Activated naive CD8-positive, alpha-beta T cell treated with anti-CD3 and anti-CD28 coated beads for 36 hours (primary cell): ENCODE results near the gene CD79A. TPM values are rescaled to one million over a fixed set of nuclear protein-coding genes. Genes with fewer than 3 reads are reported as not detected.

Experiments
- DNase-seq: peaks from one replicate; pipeline ENCODE4 v3.0.0; 2021
- H3K27ac Mint-ChIP-seq: one replicate; pipeline ENCODE4 v1.8.0; 2022; ENCODE audit warnings: mild to moderate bottlenecking, moderate library complexity, mixed read lengths
- H3K27me3 Mint-ChIP-seq: one replicate; pipeline ENCODE4 v1.8.0; 2022; ENCODE audit warnings: mild to moderate bottlenecking, mixed read lengths
- H3K36me3 Mint-ChIP-seq: one replicate; pipeline ENCODE4 v1.8.0; 2021; ENCODE audit warnings: mild to moderate bottlenecking, mixed read lengths
- H3K4me1 Mint-ChIP-seq: one replicate; pipeline ENCODE4 v1.8.0; 2021; ENCODE audit warnings: mixed read lengths
- H3K4me3 Mint-ChIP-seq: one replicate; pipeline ENCODE4 v1.8.0; 2022; ENCODE audit warnings: mild to moderate bottlenecking, moderate library complexity, mixed read lengths
- H3K9me3 Mint-ChIP-seq: one replicate; pipeline ENCODE4 v1.8.0; 2022; ENCODE audit warnings: mixed read lengths
- total RNA-seq, 2 experiments: library from RNA; stranded (reverse); gene quantifications; one replicate each; pipeline ENCODE4 v1.2.3, GENCODE V29; 2021

The CD79A gene
- total RNA-seq, 2 experiments from 2014 or later, result 28.8 to 32.2 TPM

GRCh38 chr19:41904118-41904870, 27.2 kb downstream of the CD79A start:
- H3K36me3 Mint-ChIP-seq, result peaks cover 35% of the 10 kb centered on the region
- no peaks in the 10 kb centered on the region for H3K9me3 Mint-ChIP-seq
- H3K4me1 Mint-ChIP-seq, result peaks cover 36% of the 10 kb centered on the region
- peak overlapping the region; percentile 69 for H3K27ac Mint-ChIP-seq
- no peaks in the 10 kb centered on the region for H3K27me3 Mint-ChIP-seq
- no peak overlapping the region for H3K4me3 Mint-ChIP-seq
- DNase-seq, result no peak

DNA sequence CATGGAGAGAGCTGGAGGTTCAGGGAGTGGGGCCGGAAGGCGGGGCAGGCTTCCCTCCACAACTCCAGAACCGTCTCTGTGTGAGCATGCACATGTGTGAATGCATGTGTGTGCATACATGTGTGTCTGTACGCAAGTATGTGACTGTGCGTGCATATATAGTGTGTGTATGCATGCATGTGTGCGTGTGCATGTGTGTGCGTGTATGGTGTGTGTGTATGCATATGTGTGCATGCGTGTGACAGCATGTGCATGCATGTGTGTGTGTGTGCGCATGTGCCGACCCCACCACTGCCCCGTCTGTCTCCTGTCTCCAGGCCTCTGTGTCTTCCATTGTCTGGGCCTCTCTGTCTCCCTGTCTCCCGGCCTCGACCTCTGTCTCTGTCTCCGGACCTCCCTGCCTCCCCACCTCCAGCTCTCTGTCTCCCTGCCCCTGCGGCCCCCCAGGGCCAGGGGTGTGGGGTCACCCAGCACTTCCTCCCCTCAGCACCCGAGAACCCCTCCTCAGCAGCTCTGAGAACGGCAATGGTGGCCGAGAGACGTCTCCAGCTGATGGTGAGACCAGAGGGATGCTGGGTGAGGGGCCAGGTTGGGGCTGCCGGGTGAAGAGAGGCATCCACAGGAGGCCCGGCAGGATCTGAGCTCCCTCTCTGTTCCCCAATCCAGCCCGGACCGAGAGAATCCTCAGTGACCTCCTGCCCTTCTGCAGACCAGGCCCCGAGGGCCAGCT, 28.4 kb downstream of the CD79A start:
- H3K27ac Mint-ChIP-seq, result no peak overlapping the region
- no peak for DNase-seq
- no peak overlapping the region for H3K4me3 Mint-ChIP-seq
- H3K4me1 Mint-ChIP-seq, result peaks cover 29% of the 10 kb centered on the region
- no peaks in the 10 kb centered on the region for H3K27me3 Mint-ChIP-seq
- peaks cover 28% of the 10 kb centered on the region for H3K36me3 Mint-ChIP-seq
- no peaks in the 10 kb centered on the region for H3K9me3 Mint-ChIP-seq

DNA sequence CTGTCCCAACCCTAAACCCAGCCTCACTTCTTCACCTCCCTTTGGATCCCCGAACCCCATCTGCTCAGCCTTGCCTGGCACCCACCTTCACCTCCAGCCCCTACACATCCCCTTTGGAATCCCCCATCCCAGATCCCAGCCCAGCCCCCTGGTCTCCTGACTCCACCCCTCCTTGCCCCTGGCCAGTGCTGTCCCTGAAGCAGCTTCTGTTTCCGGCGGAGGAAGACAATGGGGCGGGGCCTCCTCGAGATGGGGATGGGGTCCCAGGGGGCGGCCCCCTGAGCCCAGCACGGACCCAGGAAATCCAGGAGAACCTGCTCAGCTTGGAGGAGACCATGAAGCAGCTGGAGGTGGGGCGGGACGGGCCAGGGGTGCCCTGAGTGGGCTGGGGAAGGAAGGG, 29.2 kb downstream of the CD79A start:
- H3K4me3 Mint-ChIP-seq, result no peak overlapping the region
- H3K4me1 Mint-ChIP-seq, result peaks cover 34% of the 10 kb centered on the region
- no peaks in the 10 kb centered on the region for H3K27me3 Mint-ChIP-seq
- H3K9me3 Mint-ChIP-seq, result no peaks in the 10 kb centered on the region
- no peak for DNase-seq
- peaks cover 26% of the 10 kb centered on the region for H3K36me3 Mint-ChIP-seq
- peak overlapping the region; percentile 8 for H3K27ac Mint-ChIP-seq

GRCh38 chr19:41906916-41907680, 30.0 kb downstream of the CD79A start:
- Mint-ChIP-seq H3K36me3 (peaks cover 22% of the 10 kb centered on the region), H3K4me1 (peaks cover 33% of the 10 kb centered on the region)

GRCh38 chr19:41907994-41908615, 31.0 kb downstream of the CD79A start:
- no peak overlapping the region for H3K27ac Mint-ChIP-seq
- peaks cover 18% of the 10 kb centered on the region for H3K36me3 Mint-ChIP-seq
- DNase-seq, result no peak
- H3K27me3 Mint-ChIP-seq, result peaks cover 14% of the 10 kb centered on the region
- no peaks in the 10 kb centered on the region for H3K9me3 Mint-ChIP-seq
- no peak overlapping the region for H3K4me3 Mint-ChIP-seq
- H3K4me1 Mint-ChIP-seq, result peaks cover 36% of the 10 kb centered on the region

More at GRCh38 chr19:41906916-41907680, 30.0 kb downstream of the CD79A start:
- no peak for DNase-seq
- Mint-ChIP-seq H3K9me3 (no peaks in the 10 kb centered on the region), H3K27ac (peak overlapping the region; percentile 1), H3K4me3 (no peak overlapping the region), H3K27me3 (peaks cover 6% of the 10 kb centered on the region)

GRCh38 chr19:41908724-41909464, 31.8 kb downstream of the CD79A start:
- H3K4me1 Mint-ChIP-seq, result peaks cover 32% of the 10 kb centered on the region
- no peaks in the 10 kb centered on the region for H3K9me3 Mint-ChIP-seq
- no peak overlapping the region for H3K27ac Mint-ChIP-seq
- H3K36me3 Mint-ChIP-seq, result peaks cover 14% of the 10 kb centered on the region
- no peak for DNase-seq
- H3K4me3 Mint-ChIP-seq, result no peak overlapping the region
- H3K27me3 Mint-ChIP-seq, result peaks cover 21% of the 10 kb centered on the region

DNA sequence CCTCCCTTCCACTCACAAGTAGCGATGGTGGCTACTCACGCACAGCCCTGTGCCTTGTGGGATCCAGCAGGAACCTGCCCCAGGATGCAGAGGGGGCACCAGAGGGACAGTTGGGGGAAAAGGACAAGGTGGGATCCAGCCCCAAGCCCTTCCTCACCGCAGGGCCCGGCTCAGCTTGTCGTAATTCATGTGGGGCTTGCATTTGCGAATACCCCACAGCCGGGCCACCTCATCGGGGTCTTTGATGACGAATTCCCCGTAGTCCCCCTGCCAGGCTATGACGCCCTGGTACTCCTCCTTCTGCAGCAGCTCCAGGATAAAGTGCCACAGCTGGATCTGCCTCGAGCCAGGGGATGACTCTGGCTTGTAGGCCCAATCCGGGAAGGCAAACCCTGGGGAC, 32.6 kb downstream of the CD79A start:
- no peaks in the 10 kb centered on the region for H3K9me3 Mint-ChIP-seq
- DNase-seq, result no peak
- H3K27me3 Mint-ChIP-seq, result peaks cover 28% of the 10 kb centered on the region
- no peak overlapping the region for H3K4me3 Mint-ChIP-seq
- H3K4me1 Mint-ChIP-seq, result peaks cover 33% of the 10 kb centered on the region
- no peak overlapping the region for H3K27ac Mint-ChIP-seq
- H3K36me3 Mint-ChIP-seq, result peaks cover 8% of the 10 kb centered on the region

GRCh38 chr19:41910240-41910991, 33.3 kb downstream of the CD79A start:
- Mint-ChIP-seq H3K4me1 (peaks cover 32% of the 10 kb centered on the region), H3K27me3 (peaks cover 28% of the 10 kb centered on the region), H3K9me3 (no peaks in the 10 kb centered on the region), H3K4me3 (no peak overlapping the region), H3K36me3 (peaks cover 7% of the 10 kb centered on the region), H3K27ac (peak overlapping the region; percentile 1)
- DNase-seq, result no peak

DNA sequence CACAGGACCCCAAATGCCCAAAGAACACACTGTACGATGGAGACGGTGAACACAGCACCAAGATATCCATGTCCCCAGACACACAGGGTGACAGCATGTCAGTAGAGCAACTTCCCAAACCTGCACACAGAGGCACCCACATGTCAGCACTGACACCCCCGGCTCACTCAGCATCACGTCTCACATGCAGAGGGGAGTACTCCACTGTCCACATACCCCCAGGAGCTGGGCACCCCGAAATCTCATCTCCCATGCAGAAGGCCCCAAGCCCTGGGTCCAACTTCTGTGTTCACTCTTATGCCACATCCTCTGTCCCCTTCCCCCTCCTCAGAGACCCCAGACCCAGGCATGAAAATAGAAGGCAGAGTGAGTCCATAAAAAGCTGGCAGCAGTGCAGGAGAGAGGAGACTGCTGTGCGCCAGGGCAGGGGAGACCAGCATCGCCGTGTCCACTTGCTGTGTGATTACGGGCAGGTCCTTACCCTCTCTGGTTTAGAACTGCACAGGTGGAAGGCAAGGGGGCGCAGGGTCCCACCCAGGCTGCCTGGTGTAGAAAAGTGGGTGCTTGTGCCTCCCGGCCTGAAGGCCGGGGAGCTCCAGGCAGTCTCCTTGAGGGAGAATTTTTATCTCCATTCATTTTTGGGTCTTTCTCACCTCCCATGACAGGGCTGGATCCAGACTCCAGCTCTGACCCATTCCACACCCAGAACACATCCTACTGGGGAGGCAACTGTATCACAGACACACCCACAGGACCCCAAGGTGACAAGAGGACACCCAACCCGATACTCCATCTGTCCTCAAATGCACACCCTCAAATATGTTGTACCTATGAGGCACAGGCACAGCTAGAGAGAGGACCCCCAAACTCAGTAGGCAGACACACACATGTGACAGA, 34.2 kb downstream of the CD79A start:
- DNase-seq, result no peak
- Mint-ChIP-seq H3K4me3 (no peak overlapping the region), H3K4me1 (peaks cover 25% of the 10 kb centered on the region), H3K27me3 (peaks cover 28% of the 10 kb centered on the region), H3K36me3 (peaks cover 4% of the 10 kb centered on the region), H3K9me3 (no peaks in the 10 kb centered on the region), H3K27ac (no peak overlapping the region)

DNA sequence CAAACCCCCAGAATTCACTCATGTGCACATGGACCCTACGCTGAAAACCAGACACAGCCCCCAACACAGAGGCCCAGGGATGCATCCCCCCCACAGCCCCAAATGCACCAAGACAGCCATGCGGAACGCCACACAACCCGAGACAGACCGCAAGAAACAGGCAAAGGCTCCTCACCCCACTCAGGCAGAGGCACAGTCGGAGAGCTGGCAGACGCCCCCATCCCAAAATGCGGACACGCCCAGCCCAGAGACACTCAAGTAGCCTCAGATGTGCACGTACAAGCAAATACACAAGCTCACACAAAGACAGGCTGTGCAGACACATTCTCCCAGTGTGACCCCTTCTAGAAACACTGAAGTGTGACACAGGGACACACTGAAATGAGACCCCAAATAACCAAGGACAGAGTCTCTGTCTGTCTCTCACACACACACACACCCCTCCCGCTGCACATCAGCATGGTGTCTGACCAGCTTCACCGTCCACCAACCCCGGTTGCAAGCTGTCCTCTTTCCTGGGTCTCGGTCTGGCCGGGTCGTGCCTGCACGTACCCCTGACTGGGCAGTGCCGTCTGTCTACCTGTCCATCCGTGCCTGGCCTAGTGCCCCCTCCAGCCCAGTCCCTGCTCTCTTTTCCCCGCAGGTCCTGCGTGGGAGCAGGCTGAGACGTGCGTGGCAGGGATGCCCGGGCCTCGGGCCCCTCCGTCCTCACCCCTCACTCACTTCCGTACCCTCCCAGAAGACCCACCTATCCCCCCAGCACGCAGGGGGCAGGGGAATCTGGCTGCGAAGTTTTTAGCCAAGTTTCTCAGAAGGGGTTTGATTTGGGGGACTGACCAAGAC, 35.0 kb downstream of the CD79A start:
- Mint-ChIP-seq H3K36me3 (no peaks in the 10 kb centered on the region), H3K9me3 (no peaks in the 10 kb centered on the region), H3K4me1 (peaks cover 21% of the 10 kb centered on the region), H3K4me3 (peak overlapping the region; percentile 35), H3K27ac (no peak overlapping the region), H3K27me3 (peaks cover 28% of the 10 kb centered on the region)
- no peak for DNase-seq

- H3K9me3 Mint-ChIP-seq, result no peaks in the 10 kb centered on the region
- peaks cover 28% of the 10 kb centered on the region for H3K27me3 Mint-ChIP-seq
- H3K36me3 Mint-ChIP-seq, result no peaks in the 10 kb centered on the region
- peaks cover 21% of the 10 kb centered on the region for H3K4me1 Mint-ChIP-seq
- DNase-seq, result no peak
- H3K4me3 Mint-ChIP-seq, result no peak overlapping the region
- no peak overlapping the region for H3K27ac Mint-ChIP-seq
These were observed 35.9 kb downstream of the CD79A start for GRCh38 chr19:41912899-41913537.
